GM18520 (cell line): ENCODE measurements around the gene XAB2.
"Not testable (repeated sequence)": the region's sequence is repeated elsewhere in the genome, so short reads cannot be mapped to it uniquely, and the experiment has no call there.

Experiments used
- ATAC-seq: cut with Tn5 transposase; IDR thresholded peaks from one replicate; pipeline ENCODE4 v1.9.1; 2021; ENCODE audit not compliant: unreplicated experiment

The XAB2 gene

DNA sequence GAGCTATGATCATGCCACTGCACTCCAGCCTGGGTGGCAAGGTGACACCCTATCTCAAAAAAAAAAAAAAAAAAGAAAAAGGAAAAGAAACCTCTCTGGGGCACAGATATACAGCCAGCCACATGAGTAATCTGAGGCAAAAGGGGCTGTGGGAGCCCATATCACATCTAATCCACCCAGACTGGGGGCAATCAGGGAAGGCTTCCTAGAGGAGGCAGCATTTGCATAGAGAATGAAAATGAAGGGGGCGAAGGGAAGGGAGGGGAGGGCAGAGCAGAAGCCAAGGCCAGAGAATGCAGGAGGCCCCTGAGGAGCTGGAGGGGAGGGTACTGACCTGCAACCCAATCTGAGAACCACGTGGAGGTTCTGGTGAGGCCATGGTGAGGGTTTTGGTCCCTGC lies 20.8 kb upstream of the XAB2 start:
- ATAC-seq, result no peak

DNA sequence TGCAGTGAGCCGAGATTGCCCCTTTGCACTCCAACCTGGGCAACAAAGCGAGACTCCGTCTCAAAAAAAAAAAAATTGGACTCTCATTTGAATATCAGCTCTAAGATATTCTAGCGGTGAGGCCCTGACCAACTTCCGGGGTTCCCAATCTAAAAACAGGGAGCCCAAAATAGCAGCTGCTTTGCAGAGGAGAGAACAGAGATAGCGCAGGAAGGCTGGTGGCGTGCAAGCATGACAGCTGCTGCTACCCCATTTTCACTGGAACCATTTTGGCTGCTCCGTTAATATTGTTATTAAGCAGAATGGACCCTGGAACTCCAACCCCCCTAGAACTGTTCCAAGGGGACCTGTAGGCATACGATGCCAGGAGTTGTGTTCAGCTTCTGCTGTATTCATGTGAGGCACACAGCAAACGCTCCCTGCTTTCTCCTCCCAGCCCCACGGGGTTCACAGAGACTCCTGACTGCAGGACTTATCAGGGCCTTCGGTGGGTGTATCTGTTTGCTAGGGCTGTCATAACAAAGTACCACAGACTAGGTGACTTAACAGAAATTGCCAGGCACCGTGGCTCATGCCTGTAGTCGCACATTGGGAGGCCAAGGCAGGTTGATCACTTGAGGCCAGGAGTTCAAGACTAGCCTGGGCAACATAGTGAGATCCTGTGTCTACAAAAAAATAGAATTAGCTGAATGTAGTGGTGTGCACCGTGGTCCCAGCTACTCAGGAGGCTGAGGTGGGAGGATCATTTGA lies 19.1 kb upstream of the XAB2 start:
- ATAC-seq, result no peak

DNA sequence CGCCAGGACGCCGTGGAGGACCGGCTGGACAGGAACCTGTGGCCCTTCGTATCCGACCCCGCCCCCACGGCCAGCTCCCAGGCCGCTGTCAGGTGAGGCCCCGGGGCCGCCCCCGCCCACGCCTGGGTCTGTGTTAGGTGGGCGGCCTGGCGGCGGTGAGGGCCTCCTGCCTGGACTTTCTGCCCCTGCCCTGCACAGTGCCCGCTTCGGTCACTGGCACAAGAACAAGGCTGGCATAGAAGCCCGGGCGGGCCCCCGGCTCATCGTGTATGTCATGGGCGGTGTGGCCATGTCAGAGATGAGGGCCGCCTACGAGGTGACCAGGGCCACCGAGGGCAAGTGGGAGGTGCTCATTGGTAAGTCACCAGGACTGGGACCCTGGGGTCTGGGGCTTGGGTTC lies 17.8 kb upstream of the XAB2 start:
- no peak for ATAC-seq

DNA sequence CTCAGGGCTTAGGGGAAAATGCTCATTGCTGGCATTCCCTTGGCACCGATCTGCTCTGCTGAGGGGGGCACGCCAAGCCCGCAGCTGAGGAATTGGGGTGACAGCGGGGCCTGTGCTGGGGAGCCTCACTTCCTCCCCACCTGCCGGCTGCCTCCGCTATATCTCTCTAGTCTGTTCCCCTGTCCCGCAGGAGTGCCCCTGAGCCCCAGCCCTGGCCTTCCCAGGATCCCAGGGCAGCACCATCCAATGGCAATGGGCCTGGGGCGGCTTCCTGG lies 17.0 kb upstream of the XAB2 start:
- ATAC-seq, result no peak

DNA sequence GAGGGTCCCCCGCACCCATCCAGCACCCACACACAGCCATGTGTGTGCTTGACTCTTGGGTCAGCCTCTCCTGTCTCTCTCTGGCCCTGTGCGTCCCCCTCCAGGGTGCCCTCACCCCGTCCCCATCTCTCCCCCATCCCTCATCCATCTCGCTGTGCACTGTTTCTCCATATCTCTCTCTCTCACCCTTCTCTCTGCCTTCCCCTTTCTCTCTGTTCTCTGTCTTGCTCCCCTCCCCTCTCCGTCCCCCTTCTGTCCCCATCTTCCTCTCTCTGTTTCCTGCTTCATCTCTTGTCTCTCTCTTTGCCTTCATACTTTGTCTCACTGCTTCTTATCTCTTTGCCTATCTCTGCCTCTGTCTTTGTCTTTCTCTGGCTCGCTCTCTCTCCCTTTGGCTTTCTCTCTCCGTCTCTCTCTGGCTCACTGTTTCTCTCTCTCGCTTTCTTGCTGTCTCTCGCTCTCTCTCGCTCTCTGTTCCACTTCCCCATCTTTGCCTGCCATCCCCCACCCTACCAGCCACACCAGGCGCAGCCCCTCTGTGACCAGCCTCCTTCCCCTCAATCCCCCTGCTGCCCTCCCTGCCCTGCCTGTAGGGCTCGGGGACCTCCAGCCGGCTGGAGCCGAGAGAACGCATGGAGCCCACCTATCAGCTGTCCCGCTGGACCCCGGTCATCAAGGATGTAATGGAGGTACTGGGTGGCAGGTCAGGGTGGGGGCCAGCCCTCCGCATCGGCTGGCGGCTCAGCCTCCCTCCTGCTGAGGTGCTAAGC lies 16.5 kb upstream of the XAB2 start:
- ATAC-seq, result no peak

DNA sequence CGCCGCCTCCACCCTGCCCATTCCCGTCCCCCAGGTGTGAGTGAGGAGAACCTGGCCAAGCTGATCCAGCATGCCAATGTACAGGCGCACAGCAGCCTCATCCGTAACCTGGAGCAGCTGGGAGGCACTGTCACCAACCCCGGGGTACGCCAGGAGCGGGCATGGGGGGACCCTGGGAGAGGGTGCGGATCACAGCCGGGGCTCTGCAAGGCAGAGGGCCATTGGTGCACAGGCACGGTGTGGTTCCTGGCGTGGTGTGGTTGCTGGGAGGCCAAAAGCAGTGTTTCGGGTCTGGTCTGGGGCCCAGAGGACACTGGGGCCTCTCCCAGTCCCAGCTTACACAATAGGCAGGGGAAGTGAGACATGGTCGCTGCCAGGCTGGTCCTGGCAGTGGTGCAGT lies 15.8 kb upstream of the XAB2 start:
- ATAC-seq, result no peak

DNA sequence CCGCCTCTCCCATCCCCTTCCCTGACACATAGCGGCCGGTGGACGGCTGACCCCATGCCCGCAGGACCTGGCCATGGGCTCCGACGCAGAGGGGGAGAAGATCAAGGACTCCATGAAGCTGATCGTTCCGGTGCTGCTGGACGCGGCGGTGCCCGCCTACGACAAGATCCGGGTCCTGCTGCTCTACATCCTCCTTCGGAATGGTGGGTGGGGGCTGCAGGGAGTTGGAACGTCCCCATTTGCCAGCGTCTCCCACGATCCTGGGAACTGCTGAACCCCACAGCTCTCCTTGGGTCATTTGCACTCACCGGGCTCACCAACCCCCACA lies 15.2 kb upstream of the XAB2 start:
- ATAC-seq, result no peak

DNA sequence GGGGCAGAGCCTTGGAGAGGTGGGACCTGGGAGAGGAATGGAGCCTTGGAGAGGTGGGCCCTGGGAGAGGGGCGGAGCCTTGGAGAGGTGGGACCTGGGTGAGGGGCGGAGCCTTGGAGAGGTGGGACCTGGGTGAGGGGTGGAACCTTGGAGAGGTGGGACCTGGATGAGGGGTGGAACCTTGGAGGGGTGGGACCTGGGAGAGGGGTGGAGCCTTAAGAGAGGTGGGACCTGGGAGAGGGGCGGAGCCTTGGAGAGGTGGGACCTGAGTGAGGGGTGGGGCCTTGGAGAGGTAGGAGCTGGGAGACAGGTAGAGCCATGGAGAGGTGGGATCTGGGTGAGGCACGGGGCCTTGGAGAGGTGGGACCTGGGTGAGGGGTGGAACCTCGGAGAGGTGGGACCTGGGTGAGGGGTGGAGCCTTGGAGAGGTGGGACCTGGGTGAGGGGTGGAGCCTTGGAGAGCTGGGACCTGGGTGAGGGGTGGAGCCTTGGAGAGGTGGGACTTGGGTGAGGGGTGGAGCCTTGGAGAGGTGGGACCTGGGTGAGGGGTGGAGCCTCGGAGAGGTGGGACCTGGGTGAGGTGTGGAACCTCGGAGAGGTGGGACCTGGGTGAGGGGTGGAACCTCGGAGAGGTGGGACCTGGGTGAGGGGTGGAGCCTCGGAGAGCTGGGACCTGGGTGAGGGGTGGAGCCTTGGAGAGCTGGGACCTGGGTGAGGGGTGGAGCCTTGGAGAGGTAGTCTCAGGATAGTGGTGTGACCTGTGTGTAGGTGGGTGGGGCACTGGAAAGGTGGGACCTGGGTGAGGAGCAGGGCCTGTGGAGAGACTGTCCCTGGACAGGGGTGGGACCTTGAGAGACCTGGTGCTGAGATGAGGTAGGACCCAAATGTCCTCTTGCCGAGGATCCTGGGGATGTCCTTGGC lies 14.5 kb upstream of the XAB2 start:
- ATAC-seq, result not testable (repeated sequence)

DNA sequence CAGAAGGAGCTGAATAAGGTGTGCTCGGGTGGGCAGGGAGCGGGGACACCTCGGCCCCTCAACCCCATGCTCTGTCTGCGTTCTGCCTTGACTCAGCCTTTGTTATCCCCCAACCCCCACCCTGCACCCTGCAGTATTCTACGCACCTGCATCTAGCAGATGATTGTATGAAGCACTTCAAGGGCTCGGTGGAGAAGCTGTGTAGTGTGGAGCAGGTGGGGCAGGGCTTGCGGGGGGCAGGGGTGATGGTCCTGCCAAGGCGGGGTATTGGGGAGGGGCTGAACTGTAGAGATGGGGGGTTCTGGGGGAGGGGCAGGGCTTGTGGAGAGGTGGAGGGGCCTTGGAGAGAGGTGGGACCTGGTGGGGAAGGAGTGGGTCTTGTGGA lies 13.7 kb upstream of the XAB2 start:
- no peak for ATAC-seq

DNA sequence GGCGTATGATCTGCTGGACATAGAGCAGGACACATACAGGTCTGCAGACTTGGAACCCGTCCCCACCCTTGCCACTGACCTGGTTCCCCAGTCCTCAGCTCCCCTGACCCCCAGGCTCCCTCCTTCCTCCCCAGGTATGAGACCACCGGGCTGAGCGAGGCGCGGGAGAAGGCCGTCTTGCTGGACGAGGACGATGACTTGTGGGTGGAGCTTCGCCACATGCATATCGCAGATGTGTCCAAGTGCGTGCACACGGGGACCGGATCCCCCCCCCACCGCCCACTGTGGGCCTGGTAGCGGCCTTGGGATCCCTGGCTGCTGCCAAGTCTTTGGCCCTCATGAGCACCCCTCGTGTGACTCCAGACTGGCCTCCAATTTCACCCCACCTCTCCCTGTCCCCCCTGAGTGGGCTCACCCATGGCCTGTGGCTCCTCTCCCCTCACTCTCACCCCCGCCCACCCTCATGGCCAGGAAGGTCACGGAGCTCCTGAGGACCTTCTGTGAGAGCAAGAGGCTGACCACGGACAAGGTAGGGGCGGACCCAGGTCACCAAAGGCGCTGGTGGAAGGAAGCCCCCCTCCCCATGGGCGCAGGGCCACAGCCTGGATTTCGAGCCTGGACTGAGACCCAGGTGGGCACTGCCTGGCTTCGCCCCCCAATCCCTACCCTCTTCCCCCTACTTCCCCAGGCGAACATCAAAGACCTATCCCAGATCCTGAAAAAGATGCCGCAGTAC lies 13.1 kb upstream of the XAB2 start:
- no peak for ATAC-seq

DNA sequence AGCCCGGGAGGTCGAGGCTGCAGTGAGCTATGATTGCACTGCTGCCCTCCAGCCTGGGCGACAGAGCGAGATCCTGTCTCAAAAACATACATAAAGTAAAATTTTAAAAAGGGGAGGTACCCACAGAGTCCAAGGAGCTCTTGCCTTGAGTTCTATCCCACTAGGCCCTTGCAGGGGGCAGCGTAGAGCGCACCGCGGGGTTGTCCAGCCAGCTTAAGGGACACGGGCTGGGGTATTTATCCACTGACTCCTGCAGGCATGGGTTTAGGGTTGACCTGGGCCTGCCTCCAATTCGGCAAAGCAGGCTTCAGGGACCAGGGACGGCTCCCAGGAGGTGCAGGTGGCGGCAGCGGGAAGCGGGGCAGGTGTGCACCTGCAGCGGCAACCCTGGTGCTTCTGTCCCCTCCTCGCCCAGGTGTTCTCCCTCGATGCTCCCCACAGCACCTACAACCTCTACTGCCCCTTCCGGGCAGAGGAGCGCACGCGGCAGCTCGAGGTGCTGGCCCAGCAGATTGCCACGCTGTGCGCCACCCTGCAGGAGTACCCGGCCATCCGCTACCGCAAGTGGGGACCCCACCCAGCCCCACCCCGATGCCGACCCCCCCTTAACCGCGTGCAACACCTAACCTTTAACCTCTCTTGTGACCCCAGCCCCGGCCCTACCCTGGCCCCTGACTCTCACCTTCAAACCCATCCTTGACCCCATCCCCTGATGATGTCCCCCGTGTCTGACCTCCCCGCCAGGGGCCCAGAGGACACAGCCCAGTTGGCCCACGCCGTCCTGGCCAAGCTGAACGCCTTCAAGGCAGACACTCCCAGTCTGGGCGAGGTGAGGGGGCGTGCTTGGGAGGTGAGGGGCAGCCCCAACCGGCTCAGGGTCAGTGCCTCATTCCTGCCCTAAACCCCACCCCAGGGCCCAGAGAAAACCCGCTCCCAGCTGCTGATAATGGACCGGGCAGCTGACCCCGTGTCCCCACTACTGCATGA lies 12.2 kb upstream of the XAB2 start:
- no peak for ATAC-seq

DNA sequence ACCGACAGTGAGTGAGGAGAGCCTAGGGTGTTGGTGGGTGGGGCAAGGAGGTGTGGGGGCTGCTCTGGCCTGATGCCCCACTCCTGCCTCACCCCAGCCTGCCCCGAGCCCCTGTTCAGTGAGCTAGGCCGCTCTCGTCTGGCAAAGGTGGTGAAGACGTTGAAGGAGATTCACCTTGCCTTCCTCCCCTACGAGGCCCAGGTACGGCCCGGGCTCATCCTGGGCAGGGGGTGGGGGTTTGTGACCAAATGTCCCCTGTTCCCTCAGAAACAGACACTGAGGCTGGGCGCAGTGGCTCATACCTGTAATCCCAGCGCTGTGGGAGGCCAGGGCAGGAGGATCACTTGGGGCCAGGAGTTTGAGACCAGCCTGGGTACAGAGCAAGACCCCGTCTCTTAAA lies 11.5 kb upstream of the XAB2 start:
- no peak for ATAC-seq

DNA sequence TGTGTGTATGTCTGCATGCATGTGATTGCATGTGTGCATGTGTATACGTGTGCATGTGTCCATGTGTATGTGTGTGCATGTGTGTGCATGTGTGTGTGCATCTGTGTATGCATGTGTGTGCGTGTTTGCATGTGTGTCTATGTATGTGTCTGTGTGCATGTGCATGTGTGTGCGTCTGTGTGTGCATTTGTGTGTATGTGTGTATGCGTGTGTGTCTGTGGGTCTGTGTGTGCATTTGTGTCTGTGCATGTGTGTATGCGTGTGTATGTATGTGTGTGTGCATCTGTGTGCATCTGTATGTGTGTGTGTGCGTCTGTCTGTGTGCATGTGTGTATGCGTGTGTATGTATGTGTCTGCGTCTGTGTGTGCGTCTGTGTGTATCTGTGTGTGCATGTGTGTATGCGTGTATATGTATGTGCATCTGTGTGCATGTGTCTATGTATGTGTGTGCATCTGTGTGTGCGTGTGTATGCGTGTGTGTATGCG lies 10.6 kb upstream of the XAB2 start:
- no peak for ATAC-seq

DNA sequence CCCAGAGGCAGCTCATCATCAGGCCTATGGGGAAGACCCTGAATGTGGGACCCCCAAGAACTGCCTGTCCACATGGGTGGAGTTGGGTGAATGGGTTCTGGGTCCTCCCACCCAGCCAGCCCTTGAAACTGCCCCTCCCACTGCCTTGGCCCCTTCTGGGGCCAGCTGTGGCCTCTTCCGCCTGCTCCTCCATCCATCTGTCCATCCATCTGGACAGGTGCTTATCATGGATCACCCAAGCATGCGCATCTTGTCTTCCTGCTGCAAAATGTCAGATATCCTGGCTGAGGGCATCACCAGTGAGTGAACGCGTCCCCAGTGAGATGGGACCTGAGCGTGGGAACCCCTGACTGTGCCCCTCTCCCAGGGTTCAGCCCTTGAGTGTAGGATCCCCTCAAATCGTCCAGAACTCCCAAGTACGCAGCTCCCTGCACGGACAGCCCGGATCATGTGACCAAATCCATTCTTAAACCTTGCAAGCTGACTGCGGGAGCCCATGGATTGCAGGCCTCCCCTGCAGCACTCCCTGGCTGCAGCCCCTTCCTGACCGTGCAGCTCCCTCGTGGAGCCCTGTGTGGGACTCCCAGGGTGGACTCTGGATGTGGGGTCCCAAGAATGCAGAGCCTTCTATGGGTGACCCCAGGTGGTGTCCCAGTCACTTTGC lies 9.6 kb upstream of the XAB2 start:
- ATAC-seq, result no peak

DNA sequence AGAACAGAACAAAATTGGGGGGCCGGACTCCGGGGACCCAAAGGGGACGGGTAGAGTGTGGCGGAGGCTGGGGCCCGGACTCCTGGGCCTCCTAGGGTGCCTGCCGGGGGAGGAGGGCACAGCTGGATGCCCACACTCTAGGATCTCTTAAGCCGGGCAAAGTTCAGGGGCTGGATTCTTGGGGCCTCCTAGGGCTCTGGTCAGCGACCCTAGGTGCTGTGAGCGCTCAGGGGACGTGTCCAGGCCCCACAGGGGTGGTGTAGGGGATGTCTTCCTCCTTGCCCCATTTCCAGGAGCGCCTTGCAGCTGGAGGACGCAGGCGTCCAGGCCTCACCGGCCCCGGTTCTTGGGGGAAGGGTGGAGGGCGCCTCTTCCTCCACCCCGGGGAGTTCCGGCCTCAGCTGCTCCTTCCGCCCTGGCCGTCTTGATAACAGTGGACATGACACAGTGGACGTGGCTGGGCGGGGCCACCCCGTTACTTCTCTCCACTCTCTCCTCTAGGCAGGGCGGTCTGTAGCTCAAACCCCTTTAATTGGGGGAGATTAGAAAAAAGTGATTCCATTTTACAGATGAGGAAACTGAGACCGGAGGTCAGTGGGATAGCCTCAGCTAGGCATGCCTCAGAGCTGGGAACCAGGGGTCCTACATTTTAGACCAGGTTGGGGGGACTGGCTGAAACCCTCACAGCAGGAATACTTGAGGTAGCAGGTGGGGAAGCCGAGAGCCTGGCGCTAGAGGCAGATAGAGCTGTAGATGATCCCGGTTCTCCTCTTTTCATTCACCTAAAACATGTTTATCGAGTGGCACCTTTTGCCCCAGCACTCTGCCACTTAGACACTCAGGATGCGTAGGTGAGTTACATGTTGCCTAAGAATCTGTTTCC lies 8.3 kb upstream of the XAB2 start:
- no peak for ATAC-seq

DNA sequence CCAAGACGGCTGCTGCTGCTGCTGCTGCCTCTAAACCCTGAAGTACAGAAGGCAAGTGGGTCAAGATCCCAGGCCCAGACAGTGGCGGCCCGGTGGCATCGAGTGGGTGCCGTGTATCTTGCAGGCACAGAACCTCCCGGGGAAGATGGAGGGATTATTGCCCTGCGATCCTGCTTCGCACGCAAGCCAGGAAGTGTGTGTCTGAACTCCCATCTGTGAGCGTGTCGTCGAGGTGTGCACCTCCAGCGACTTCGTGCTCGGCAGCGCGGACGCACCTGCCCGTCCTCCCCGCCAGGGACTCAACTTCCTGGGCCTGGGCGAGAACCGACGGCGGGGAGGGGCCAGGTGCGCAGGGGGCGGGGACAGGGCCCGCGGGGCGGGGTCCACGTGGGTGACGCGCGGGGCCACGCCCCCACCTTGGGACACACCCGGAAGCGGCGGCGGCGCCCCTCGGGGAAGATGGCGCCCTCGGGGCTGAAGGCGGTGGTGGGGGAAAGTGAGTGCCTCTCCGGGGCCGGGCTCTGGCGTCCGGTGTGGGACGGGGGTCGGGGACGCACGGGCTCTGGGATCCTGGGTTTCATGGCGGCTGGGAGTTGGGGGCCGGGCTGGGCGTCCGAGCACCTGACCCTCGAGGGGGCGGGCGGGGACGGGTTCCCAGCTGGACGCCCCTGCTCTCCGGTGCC lies 7.5 kb upstream of the XAB2 start, which contains the start of gene STXBP2:
Gene STXBP2, plus strand, starts transcription at position 420 of the 683 bp plus-strand sequence. Its CDS starts 40 bp downstream, at position 460.
- ATAC-seq, result peak; percentile 42

DNA sequence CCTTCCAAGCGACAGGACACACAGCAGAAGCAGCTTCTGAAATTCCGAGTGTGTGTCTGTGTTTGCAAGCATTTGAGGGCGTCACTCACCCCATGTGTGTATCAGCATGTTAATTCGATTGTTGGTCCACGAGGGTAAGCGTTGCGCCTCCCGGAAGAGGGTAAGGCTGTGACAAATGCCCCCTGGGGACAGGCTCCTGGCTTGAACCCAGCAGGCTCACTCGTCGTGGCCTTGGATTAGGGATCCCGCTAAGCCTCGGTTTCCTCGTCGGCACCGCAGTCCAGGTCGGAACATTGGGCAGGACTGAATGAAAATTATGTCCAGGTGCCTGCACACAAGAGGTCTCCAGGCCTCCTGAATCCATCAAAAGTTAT lies 7.0 kb upstream of the XAB2 start:
- no peak for ATAC-seq

DNA sequence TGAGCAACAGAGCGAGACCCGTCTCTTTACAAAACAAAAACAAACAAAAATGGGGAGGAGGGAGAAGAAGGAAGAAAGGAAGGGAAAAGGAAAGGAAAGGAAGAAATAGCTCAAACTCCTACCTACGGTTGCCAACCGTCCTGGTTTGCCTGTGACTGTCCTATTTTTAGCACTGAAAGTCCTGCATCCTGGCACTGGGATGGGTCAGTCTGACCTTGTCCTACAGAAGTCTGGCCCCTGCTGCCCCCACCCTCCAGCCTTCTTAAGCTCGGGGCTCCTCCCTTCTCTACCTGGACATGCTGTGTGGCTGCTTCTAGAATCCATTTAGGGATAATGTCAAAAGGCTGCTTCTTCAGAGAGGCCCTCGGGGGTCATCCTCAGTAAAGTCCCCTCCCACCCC lies 6.3 kb upstream of the XAB2 start:
- no peak for ATAC-seq
